IMR-90 (cell line): ENCODE results near the gene IL3RA. TPM values are rescaled to one million over a fixed set of nuclear protein-coding genes. Genes with fewer than 3 reads are reported as not detected.

Source experiments
- ATAC-seq: fragments of 200-7000 bp; cut with Tn5 transposase; 2 replicates; pipeline ENCODE4 v1.9.1; 2020; ENCODE audit warnings: low read depth, mild to moderate bottlenecking, moderate library complexity
- BruUV-seq: library from RNA; stranded (reverse); fragments of 400-500 nt; replicated peaks from 2 replicates; lab custom pipeline; 2021; lab: Mats Ljungman, UMichigan
- CTCF ChIA-PET: fragments of 300-600 bp; formaldehyde crosslinking; extraction: SDS; loops from one replicate; lab custom pipeline; 2021; ENCODE audit warnings: antibody characterized with exemption; lab: Yijun Ruan, JAX
- POLR2A ChIA-PET: fragments of 300-600 bp; sonication (Branson Sonifier 250); formaldehyde crosslinking; loops from one replicate; lab custom pipeline; 2022; ENCODE audit warnings: antibody characterized with exemption; ENCODE audit not compliant: unreplicated experiment; lab: Charles Lee
- DNase-seq: peaks from one replicate; pipeline ENCODE4 v3.0.0; 2013
- H2AFZ ChIP-seq: replicated peaks from 2 replicates; pipeline ENCODE3; 2013; ENCODE audit warnings: low read length, mild to moderate bottlenecking; ENCODE audit not compliant: poor library complexity
- H2AK5ac ChIP-seq: 2 replicates; pipeline ENCODE4 v1.6.1; 2013; ENCODE audit warnings: low read depth, low read length, inconsistent platforms
- H2AK9ac ChIP-seq: replicated peaks from 2 replicates; pipeline ENCODE3; 2013; ENCODE audit warnings: mild to moderate bottlenecking, low read depth, low read length, moderate library complexity; ENCODE audit not compliant: poor library complexity
- H2BK120ac ChIP-seq: 2 replicates; pipeline ENCODE4 v1.6.1; 2013; ENCODE audit warnings: low read depth, low read length, inconsistent platforms
- H2BK15ac ChIP-seq: 3 replicates; pipeline ENCODE4 v1.6.1; 2013; ENCODE audit warnings: low read depth, low read length, inconsistent platforms
- H2BK20ac ChIP-seq: 2 replicates; pipeline ENCODE4 v1.6.1; 2013; ENCODE audit warnings: low read depth, mild to moderate bottlenecking, inconsistent platforms, low read length, moderate library complexity
- H2BK5ac ChIP-seq: 2 replicates; pipeline ENCODE4 v1.6.1; 2013; ENCODE audit warnings: mild to moderate bottlenecking, low read depth, low read length, inconsistent platforms; ENCODE audit not compliant: poor library complexity, severe bottlenecking
- H3K14ac ChIP-seq: replicated peaks from 2 replicates; pipeline ENCODE4 v1.6.1; 2013; ENCODE audit warnings: low read depth, low read length, inconsistent platforms
- H3K18ac ChIP-seq: 2 replicates; pipeline ENCODE4 v1.6.1; 2013; ENCODE audit warnings: low read depth, low read length, control low read depth
- H3K23ac ChIP-seq: 2 replicates; pipeline ENCODE4 v1.6.1; 2013; ENCODE audit warnings: low read depth, low read length, inconsistent platforms
- H3K27ac ChIP-seq: 2 replicates; pipeline ENCODE4 v1.5.1; 2013; ENCODE audit warnings: mild to moderate bottlenecking, control low read depth, low read length; ENCODE audit not compliant: insufficient read depth
- H3K27me3 ChIP-seq: 2 replicates; pipeline ENCODE4 v1.6.1; 2013; ENCODE audit warnings: low read length; ENCODE audit not compliant: control insufficient read depth, insufficient read depth
- H3K36me3 ChIP-seq: 2 replicates; pipeline ENCODE4 v1.6.1; 2013; ENCODE audit warnings: low read length, mixed read lengths; ENCODE audit not compliant: control insufficient read depth, insufficient read depth
- H3K4ac ChIP-seq: 2 replicates; pipeline ENCODE4 v1.6.1; 2013; ENCODE audit warnings: low read depth, low read length, inconsistent platforms
- H3K4me1 ChIP-seq: 2 replicates; pipeline ENCODE4 v1.6.1; 2013; ENCODE audit warnings: low read length, mixed read lengths; ENCODE audit not compliant: control insufficient read depth, insufficient read depth
- H3K4me2 ChIP-seq: 2 replicates; pipeline ENCODE4 v1.6.1; 2013; ENCODE audit warnings: low read depth, mild to moderate bottlenecking, control low read depth, low read length, moderate library complexity
- H3K4me3 ChIP-seq: 2 replicates; pipeline ENCODE4 v1.5.1; 2013; ENCODE audit warnings: low read depth, mild to moderate bottlenecking, control low read depth, low read length, moderate library complexity; ENCODE audit not compliant: insufficient read depth
- H3K56ac ChIP-seq: 2 replicates; pipeline ENCODE4 v1.6.1; 2013; ENCODE audit warnings: low read length, inconsistent platforms; ENCODE audit not compliant: insufficient read depth; ENCODE audit errors: extremely low read depth
- H3K79me1 ChIP-seq, 2 experiments: 2 replicates each; pipeline ENCODE4 v1.6.1; 2013; ENCODE audit warnings: low read length in 2 of 2, inconsistent platforms in 1 of 2, low read depth in 1 of 2
- H3K9ac ChIP-seq: 2 replicates; pipeline ENCODE4 v1.6.1; 2013; ENCODE audit warnings: low read depth, low read length, control low read depth
- H3K9me1 ChIP-seq: 2 replicates; pipeline ENCODE4 v1.6.1; 2013; ENCODE audit warnings: low read length, inconsistent platforms; ENCODE audit not compliant: insufficient read depth
- H3K9me3 ChIP-seq: 2 replicates; pipeline ENCODE4 v1.6.1; 2013; ENCODE audit warnings: low read length; ENCODE audit not compliant: control insufficient read depth, insufficient read depth
- H4K20me1 ChIP-seq: 2 replicates; pipeline ENCODE4 v1.6.1; 2013; ENCODE audit warnings: low read length, inconsistent platforms; ENCODE audit not compliant: insufficient read depth
- H4K5ac ChIP-seq: 2 replicates; pipeline ENCODE4 v1.6.1; 2013; ENCODE audit warnings: mild to moderate bottlenecking, low read depth, low read length, control low read depth
- H4K8ac ChIP-seq, 2 experiments: 2 replicates each; pipeline ENCODE4 v1.6.1; 2013; ENCODE audit warnings: low read depth in 2 of 2, low read length in 2 of 2, control low read depth in 1 of 2, inconsistent platforms in 1 of 2
- H4K91ac ChIP-seq: 2 replicates; pipeline ENCODE4 v1.6.1; 2013; ENCODE audit warnings: low read depth, low read length, inconsistent platforms; ENCODE audit not compliant: insufficient read depth
- BHLHE40 ChIP-seq: fragments of 150-350 bp; IDR thresholded peaks from 2 replicates; pipeline ENCODE4 v1.6.1; 2016; ENCODE audit warnings: mild to moderate bottlenecking, low read depth, low read length
- MAZ ChIP-seq: IDR thresholded peaks from 2 replicates; pipeline ENCODE4 v1.6.1; 2012; ENCODE audit warnings: low read depth, mild to moderate bottlenecking, low read length, improper control_type of control experiment, moderate library complexity, borderline replicate concordance
- MXI1 ChIP-seq: IDR thresholded peaks from 2 replicates; pipeline ENCODE4 v1.6.1; 2012; ENCODE audit warnings: low read depth, mild to moderate bottlenecking, low read length, moderate library complexity, borderline replicate concordance
- POLR2A ChIP-seq: IDR thresholded peaks from 2 replicates; pipeline ENCODE4 v1.6.1; 2012; ENCODE audit warnings: mild to moderate bottlenecking, low read depth, low read length
- RAD21 ChIP-seq: IDR thresholded peaks from 2 replicates; pipeline ENCODE4 v1.6.1; 2012; ENCODE audit warnings: low read length, improper control_type of control experiment
- SMC3 ChIP-seq: fragments of 150-350 bp; IDR thresholded peaks from 2 replicates; pipeline ENCODE4 v1.6.1; 2016; ENCODE audit warnings: low read depth, mild to moderate bottlenecking, antibody characterized with exemption, low read length, moderate library complexity
- WGBS, 2 experiments: methylation state at CpG; one replicate each; pipeline versions ENCODE4 v1.1.5 to v1.1.7; 2013; ENCODE audit warnings: missing lambda C conversion rate in 2 of 2; ENCODE audit not compliant: insufficient read length in 1 of 2; ENCODE audit errors: extremely low coverage in 2 of 2; 5-methylcytosine and 5-hydroxymethylcytosine counted together
- dilution Hi-C: fragments of 300-500 bp; cut with HindIII; formaldehyde crosslinking; loops from one replicate; pipeline ENCODE4 v1.14.3; 2018; ENCODE audit warnings: low sequenced_read_pairs; ENCODE audit not compliant: unreplicated experiment
- in situ Hi-C: fragments of 300-500 bp; cut with MboI; formaldehyde crosslinking; loops from 3 replicates; pipeline ENCODE4 v1.14.3; 2019; ENCODE audit warnings: low sequenced_read_pairs, inconsistent platforms, mixed read lengths
- intact Hi-C: fragments of 100-400 bp; cut with micrococcal nuclease; formaldehyde crosslinking; loops from 2 replicates; pipeline ENCODE4 v1.10.0; 2022
- polyA plus RNA-seq, 3 experiments: library from polyadenylated mRNA; depleted of rRNA; stranded (reverse); fragments of >200 nt; gene quantifications; 2 replicates each; pipeline ENCODE4 v1.2.3, GENCODE V29; 2012; ENCODE audit warnings: low replicate concordance in 1 of 3
- total RNA-seq: library from RNA; depleted of rRNA; stranded (reverse); fragments of >200 nt; gene quantifications from 2 replicates; pipeline ENCODE4 v1.2.3, GENCODE V29; 2012

The IL3RA gene
- total and polyA plus RNA-seq, 2 of the 4 experiments (the other 2 are of a cell fraction) = not detected

DNA sequence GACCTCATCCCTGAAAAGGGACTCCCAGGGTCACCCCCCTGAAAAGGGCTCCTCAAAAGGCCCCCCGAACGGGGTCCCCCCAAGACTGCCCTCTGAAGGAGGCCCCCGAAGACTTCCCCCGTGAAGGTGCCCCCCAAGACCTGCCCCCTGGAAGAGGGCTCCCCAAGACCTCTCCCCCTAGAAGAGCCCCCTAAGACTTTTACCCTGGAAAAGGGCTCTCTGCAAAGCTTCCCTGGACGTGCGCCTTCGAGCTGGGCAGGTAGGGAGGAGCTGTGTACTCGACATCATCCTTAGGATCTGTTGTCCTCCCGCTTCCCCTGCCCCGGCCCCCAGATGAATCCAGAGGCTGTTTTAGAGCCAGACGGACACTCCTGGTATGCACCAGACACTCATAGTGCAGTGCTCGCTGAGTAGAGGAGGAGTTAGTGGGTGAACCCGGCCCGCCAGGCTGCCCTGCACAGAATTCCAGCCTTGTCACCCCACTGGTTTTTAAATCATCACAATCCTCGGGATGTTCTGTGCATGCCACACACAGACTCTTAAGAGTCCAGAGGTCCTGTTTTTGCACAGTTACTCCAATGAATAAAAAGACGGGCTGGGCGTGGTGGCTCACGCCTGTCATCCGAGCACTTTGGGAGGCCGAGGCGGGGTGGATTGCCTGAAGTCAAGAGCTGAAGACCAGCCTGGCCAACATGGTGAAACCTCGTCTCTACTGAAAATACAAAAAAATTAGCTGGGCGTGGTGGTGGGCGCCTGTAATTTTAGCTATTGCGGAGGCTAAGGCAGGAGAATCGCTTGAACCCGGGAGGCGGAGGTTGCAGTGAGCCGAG, 61.1 kb downstream of the IL3RA start:
- H3K9me1 ChIP-seq = no peaks in the 10 kb centered on the region
- no peak overlapping the region for H4K91ac ChIP-seq
- BruUV-seq = no TSS peak
- H3K9ac ChIP-seq = no peak overlapping the region
- intact Hi-C loops = loop anchor here (10.0 kb wide), 1 partner anchor 47 kb away; no protein-coding TSS in a partner anchor
- ChIA-PET POLR2A (no interaction called here), CTCF (no interaction called here)
- no peak overlapping the region for H3K23ac ChIP-seq
- no peak overlapping the region for H2AK5ac ChIP-seq
- H3K4ac ChIP-seq = no peak overlapping the region
- no peaks in the 10 kb centered on the region for H3K9me3 ChIP-seq
- no peak for TF ChIP-seq MXI1
- TF ChIP-seq MAZ = no peak
- no peak for TF ChIP-seq RAD21
- no peak for TF ChIP-seq SMC3
- TF ChIP-seq BHLHE40 = no peak
- no peak for TF ChIP-seq POLR2A
- ATAC-seq (no peak), DNase-seq (no peak)
- H3K4me1 ChIP-seq = no peaks in the 10 kb centered on the region; the same call in 1 of the 2 replicates
- H3K4me2 ChIP-seq = no peak overlapping the region
- H2BK120ac ChIP-seq = no peak overlapping the region
- dilution Hi-C loops = no loop called here
- H3K36me3 ChIP-seq = peaks cover 10% of the 10 kb centered on the region
- no peak overlapping the region for H2AK9ac ChIP-seq
- no peak overlapping the region for H4K8ac ChIP-seq
- H3K14ac ChIP-seq = no peak overlapping the region
- no peak overlapping the region for H3K4me3 ChIP-seq
- no peak overlapping the region for H3K56ac ChIP-seq
- no peaks in the 10 kb centered on the region for H4K20me1 ChIP-seq
- no peak overlapping the region for H2BK5ac ChIP-seq
- in situ Hi-C loops = no loop called here
- no peaks in the 10 kb centered on the region for H3K27me3 ChIP-seq
- no peak overlapping the region for H2BK15ac ChIP-seq
- H2BK20ac ChIP-seq = no peak overlapping the region
- no peak overlapping the region for H2AFZ ChIP-seq
- H4K5ac ChIP-seq = no peak overlapping the region
- peaks cover 10 to 15% of the 10 kb centered on the region in 2 experiments; a peak in 3 of 4 replicates for H3K79me1 ChIP-seq
- H3K18ac ChIP-seq = no peak overlapping the region
- no peak overlapping the region for H3K27ac ChIP-seq
- WGBS, 2 experiments = 96% methylated on average over 9 of the region's 29 CpGs; no CpG with 5 or more reads in 1 of the 2 experiments
